ENCODE results near the gene FLACC1. TPM values are rescaled to one million over a fixed set of nuclear protein-coding genes. Genes with fewer than 3 reads are reported as not detected.
A peak's percentile ranks its signal among the peaks of the same experiment; 100 is the strongest.

The FLACC1 gene
- total and polyA plus RNA-seq, 2 experiments from 2014 or later: 0.10 to 0.27 TPM

DNA sequence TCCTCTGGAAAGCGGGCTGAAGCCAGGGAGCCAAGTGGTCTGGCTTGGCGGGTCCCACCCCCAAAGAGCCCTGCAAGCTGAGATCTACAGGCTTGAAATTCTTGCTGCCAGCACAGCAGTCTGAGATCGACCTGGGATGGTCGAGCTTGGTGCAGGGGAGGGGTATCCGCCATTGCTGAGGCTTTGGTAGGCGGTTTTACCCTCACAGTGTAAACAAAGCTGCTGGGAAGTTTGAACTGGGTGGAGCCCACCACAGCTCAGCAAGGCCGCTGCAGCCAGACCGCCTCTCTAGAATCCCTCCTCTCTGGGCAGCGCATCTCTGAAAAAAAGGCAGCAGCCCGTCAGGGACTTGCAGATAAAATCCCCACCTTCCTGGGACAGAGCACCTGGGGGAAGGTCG is 12.6 kb upstream of the FLACC1 start:
- Mint-ChIP-seq H3K27ac (no peak overlapping the region), H3K36me3 (ENCODE audit: low read depth) (peaks cover 10% of the 10 kb centered on the region; the same call in 2 of the 3 replicates), H3K4me1 (no peaks in the 10 kb centered on the region), H3K4me3 (no peak overlapping the region), H3K9me3 (peaks cover 7% of the 10 kb centered on the region; the same call in 2 of the 3 replicates), H3K27me3 (ENCODE audit: insufficient read depth, low read depth, poor library complexity) (peaks cover 5% of the 10 kb centered on the region)
- peak; percentile 34 for DNase-seq (ENCODE audit: low spot score)
- H3K4me1 ChIP-seq (ENCODE audit: insufficient read depth): no peaks in the 10 kb centered on the region
- H4K20me1 ChIP-seq (replicated peaks; ENCODE audit: insufficient read depth): no peaks in the 10 kb centered on the region
- no peak overlapping the region for H3K4me2 ChIP-seq
- H3K9me2 ChIP-seq (ENCODE audit: insufficient read depth): no peaks in the 10 kb centered on the region
- no peak overlapping the region for H2AFZ ChIP-seq
- H3K36me3 ChIP-seq (ENCODE audit: insufficient read depth): no peaks in the 10 kb centered on the region
- no peak overlapping the region for H3K4me3 ChIP-seq
- no peaks in the 10 kb centered on the region for H3K79me2 ChIP-seq (replicated peaks; ENCODE audit: insufficient read depth)
- H3K27ac ChIP-seq (ENCODE audit: low read depth): no peak overlapping the region
- no peak for TF ChIP-seq POLR2AphosphoS5 (IDR thresholded peaks at IDR 0.05; ENCODE audit: low read depth)
- no peak for TF ChIP-seq ZNF462 (CRISPR knock-in tag; IDR thresholded peaks at IDR 0.05)
- TF ChIP-seq ZNF331 (CRISPR knock-in tag; IDR thresholded peaks at IDR 0.05; ENCODE audit: low read depth): no peak
- no peak for TF ChIP-seq JUNB (IDR thresholded peaks at IDR 0.05; ENCODE audit: unreplicated experiment)
- TF ChIP-seq EZH2 (IDR thresholded peaks at IDR 0.05; ENCODE audit: low read depth, unreplicated experiment): no peak
- TF ChIP-seq NANOG (IDR thresholded peaks at IDR 0.05; ENCODE audit: borderline replicate concordance): no peak
- no peak for TF ChIP-seq EZH2phosphoT487 (IDR thresholded peaks at IDR 0.05; ENCODE audit: unreplicated experiment)
- no peak for TF ChIP-seq STAT1 (IDR thresholded peaks at IDR 0.05; ENCODE audit: unreplicated experiment)
- no peak for TF ChIP-seq CREB1 (CRISPR knock-in tag; IDR thresholded peaks at IDR 0.05; ENCODE audit: low read depth)
- TF ChIP-seq CTCF (conservative IDR thresholded peaks at IDR 0.05; ENCODE audit: low read depth in 2 of 2): no peak
- TF ChIP-seq, protein P1, sequence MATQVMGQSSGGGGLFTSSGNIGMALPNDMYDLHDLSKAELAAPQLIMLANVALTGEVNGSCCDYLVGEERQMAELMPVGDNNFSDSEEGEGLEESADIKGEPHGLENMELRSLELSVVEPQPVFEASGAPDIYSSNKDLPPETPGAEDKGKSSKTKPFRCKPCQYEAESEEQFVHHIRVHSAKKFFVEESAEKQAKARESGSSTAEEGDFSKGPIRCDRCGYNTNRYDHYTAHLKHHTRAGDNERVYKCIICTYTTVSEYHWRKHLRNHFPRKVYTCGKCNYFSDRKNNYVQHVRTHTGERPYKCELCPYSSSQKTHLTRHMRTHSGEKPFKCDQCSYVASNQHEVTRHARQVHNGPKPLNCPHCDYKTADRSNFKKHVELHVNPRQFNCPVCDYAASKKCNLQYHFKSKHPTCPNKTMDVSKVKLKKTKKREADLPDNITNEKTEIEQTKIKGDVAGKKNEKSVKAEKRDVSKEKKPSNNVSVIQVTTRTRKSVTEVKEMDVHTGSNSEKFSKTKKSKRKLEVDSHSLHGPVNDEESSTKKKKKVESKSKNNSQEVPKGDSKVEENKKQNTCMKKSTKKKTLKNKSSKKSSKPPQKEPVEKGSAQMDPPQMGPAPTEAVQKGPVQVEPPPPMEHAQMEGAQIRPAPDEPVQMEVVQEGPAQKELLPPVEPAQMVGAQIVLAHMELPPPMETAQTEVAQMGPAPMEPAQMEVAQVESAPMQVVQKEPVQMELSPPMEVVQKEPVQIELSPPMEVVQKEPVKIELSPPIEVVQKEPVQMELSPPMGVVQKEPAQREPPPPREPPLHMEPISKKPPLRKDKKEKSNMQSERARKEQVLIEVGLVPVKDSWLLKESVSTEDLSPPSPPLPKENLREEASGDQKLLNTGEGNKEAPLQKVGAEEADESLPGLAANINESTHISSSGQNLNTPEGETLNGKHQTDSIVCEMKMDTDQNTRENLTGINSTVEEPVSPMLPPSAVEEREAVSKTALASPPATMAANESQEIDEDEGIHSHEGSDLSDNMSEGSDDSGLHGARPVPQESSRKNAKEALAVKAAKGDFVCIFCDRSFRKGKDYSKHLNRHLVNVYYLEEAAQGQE (IDR thresholded peaks at IDR 0.05; ENCODE audit: unreplicated experiment): no peak
- TF ChIP-seq, protein P2, sequence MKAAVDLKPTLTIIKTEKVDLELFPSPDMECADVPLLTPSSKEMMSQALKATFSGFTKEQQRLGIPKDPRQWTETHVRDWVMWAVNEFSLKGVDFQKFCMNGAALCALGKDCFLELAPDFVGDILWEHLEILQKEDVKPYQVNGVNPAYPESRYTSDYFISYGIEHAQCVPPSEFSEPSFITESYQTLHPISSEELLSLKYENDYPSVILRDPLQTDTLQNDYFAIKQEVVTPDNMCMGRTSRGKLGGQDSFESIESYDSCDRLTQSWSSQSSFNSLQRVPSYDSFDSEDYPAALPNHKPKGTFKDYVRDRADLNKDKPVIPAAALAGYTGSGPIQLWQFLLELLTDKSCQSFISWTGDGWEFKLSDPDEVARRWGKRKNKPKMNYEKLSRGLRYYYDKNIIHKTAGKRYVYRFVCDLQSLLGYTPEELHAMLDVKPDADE (IDR thresholded peaks at IDR 0.05): no peak
- TF ChIP-seq ZNF114 (CRISPR knock-in tag; IDR thresholded peaks at IDR 0.05): no peak
- peak; percentile 48 for ATAC-seq
- no peaks in the 10 kb centered on the region for H3F3A ChIP-seq (replicated peaks; ENCODE audit: low read depth)
- H3K27me3 ChIP-seq (ENCODE audit: insufficient read depth): no peaks in the 10 kb centered on the region
